K562 (cell line): ENCODE data around the gene DSE. TPM values are rescaled to one million over a fixed set of nuclear protein-coding genes. Genes with fewer than 3 reads are reported as not detected.

Experiments used
- ATAC-seq: fragments of 200-7000 bp; cut with Tn5 transposase; 3 replicates; pipeline ENCODE4 v1.9.1; 2020; ENCODE audit warnings: moderate library complexity
- BruUV-seq: library from RNA; stranded (reverse); fragments of 400-500 nt; replicated peaks from 2 replicates; lab custom pipeline; 2021; lab: Mats Ljungman, UMichigan
- CTCF ChIA-PET: fragments of 300-600 bp; formaldehyde crosslinking; extraction: SDS; loops from one replicate; lab custom pipeline; 2021; ENCODE audit warnings: low intra/inter-chr PET ratio; lab: Yijun Ruan, JAX
- POLR2A ChIA-PET: fragments of 300-600, 350-650 bp; sonication (Branson Sonifier 250); formaldehyde crosslinking; extraction: SDS; loops from one replicate; lab custom pipeline; 2021; ENCODE audit warnings: antibody characterized with exemption, inconsistent platforms; lab: Yijun Ruan, JAX
- DNase-seq, 4 experiments: peaks; one replicate each; pipeline versions ENCODE4 v3.0.0 to v3.0.0-alpha.2; 2011 to 2018; ENCODE audit warnings: low spot score in 3 of 4, mixed read lengths in 3 of 4; ENCODE audit errors: extremely low read depth in 1 of 4
- FAIRE-seq: peaks from 2 replicates; lab custom pipeline; 2011; peaks lifted over from hg19 to GRCh38; lab: Jason Lieb, UNC
- H2AFZ ChIP-seq: 2 replicates; pipeline ENCODE4 v1.6.0; 2011; ENCODE audit warnings: low read depth, low read length, control low read depth, inconsistent platforms
- H3K27ac ChIP-seq: fragments of 200-600 bp; 3 replicates; pipeline ENCODE4 v1.8.0; 2011; ENCODE audit warnings: low read depth, mild to moderate bottlenecking, control low read depth, inconsistent platforms, low read length, moderate library complexity, mixed read lengths; ENCODE audit errors: extremely low read depth
- H3K27me3 ChIP-seq, 2 experiments: fragments of 300-600 bp in 1 of 2; 2 replicates in 1 of 2; 3 replicates in 1 of 2; pipeline versions ENCODE4 v1.6.0 to v1.8.0; 2011; ENCODE audit warnings: inconsistent platforms in 2 of 2, low read length in 2 of 2, mild to moderate bottlenecking in 1 of 2, mixed read lengths in 1 of 2, moderate library complexity in 1 of 2; ENCODE audit not compliant: control insufficient read depth in 2 of 2, insufficient read depth in 2 of 2
- H3K36me3 ChIP-seq: fragments of 300-600 bp; 3 replicates; pipeline ENCODE4 v1.8.0; 2011; ENCODE audit warnings: mild to moderate bottlenecking, low read length, inconsistent platforms; ENCODE audit not compliant: control insufficient read depth, insufficient read depth
- H3K4me1 ChIP-seq, 2 experiments: fragments of 200-600 bp in 1 of 2; replicated peaks in 1 of 2; 2 replicates in 1 of 2; 3 replicates in 1 of 2; pipeline versions ENCODE4 v1.5.1 to v1.8.0; 2011; ENCODE audit warnings: inconsistent platforms in 2 of 2, low read length in 2 of 2, mild to moderate bottlenecking in 1 of 2, mixed read lengths in 1 of 2, moderate library complexity in 1 of 2; ENCODE audit not compliant: control insufficient read depth in 2 of 2, insufficient read depth in 2 of 2
- H3K4me2 ChIP-seq: 2 replicates; pipeline ENCODE4 v1.6.1; 2011; ENCODE audit warnings: low read length, control low read depth, inconsistent platforms, mixed read lengths; ENCODE audit not compliant: insufficient read depth
- H3K4me3 ChIP-seq: fragments of 200-600 bp; sonication (generic), shearing (Covaris generic); 2 replicates; pipeline ENCODE4 v1.5.1; 2016; ENCODE audit warnings: control low read depth, inconsistent platforms
- H3K79me2 ChIP-seq: fragments of 200-600 bp; 3 replicates; pipeline ENCODE4 v1.8.0; 2011; ENCODE audit warnings: low read length, inconsistent platforms; ENCODE audit not compliant: control insufficient read depth, insufficient read depth
- H3K9ac ChIP-seq, 2 experiments: 2 replicates each; pipeline versions ENCODE4 v1.6.0 to v1.6.1; 2011; ENCODE audit warnings: low read depth in 2 of 2, low read length in 2 of 2, control low read depth in 1 of 2, inconsistent platforms in 1 of 2, mild to moderate bottlenecking in 1 of 2, mixed read lengths in 1 of 2; ENCODE audit not compliant: insufficient read depth in 1 of 2
- H3K9me1 ChIP-seq: one replicate; pipeline ENCODE4 v1.6.0; 2011; ENCODE audit warnings: inconsistent platforms, mild to moderate bottlenecking, low read length, moderate library complexity; ENCODE audit not compliant: control insufficient read depth, insufficient read depth
- H3K9me3 ChIP-seq: replicated peaks from 2 replicates; pipeline ENCODE4 v1.5.1; 2011; ENCODE audit warnings: low read depth, low read length, inconsistent platforms; ENCODE audit not compliant: control insufficient read depth, insufficient read depth
- H4K20me1 ChIP-seq: replicated peaks from 2 replicates; pipeline ENCODE4 v1.6.1; 2011; ENCODE audit warnings: low read length, inconsistent platforms, mixed read lengths; ENCODE audit not compliant: control insufficient read depth, insufficient read depth
- CREB3 ChIP-seq: fragments of 450-650 bp; conservative IDR thresholded peaks from 2 replicates; pipeline ENCODE4 v1.6.1; 2016; ENCODE audit warnings: missing genetic modification characterization, low read depth, mild to moderate bottlenecking, missing compliant biosample characterization, moderate library complexity
- CREB5 ChIP-seq: fragments of 250-450 bp; sonication (Bioruptor Pico); IDR thresholded peaks from 2 replicates; pipeline ENCODE4 v1.5.0; 2020; ENCODE audit warnings: mild to moderate bottlenecking
- ETV1 ChIP-seq: fragments of 450-650 bp; conservative IDR thresholded peaks from 2 replicates; pipeline ENCODE4 v1.6.1; 2016; ENCODE audit warnings: missing genetic modification characterization, control low read depth, low read depth, missing compliant biosample characterization
- FOXA1 ChIP-seq: fragments of 450-650 bp; IDR thresholded peaks from 2 replicates; pipeline ENCODE4 v1.6.1; 2016; ENCODE audit warnings: mild to moderate bottlenecking, borderline replicate concordance
- HDGF ChIP-seq: fragments of 450-650 bp; IDR thresholded peaks from 2 replicates; pipeline ENCODE4 v1.6.1; 2016
- KAT7 ChIP-seq: sonication (generic); formaldehyde crosslinking; IDR thresholded peaks from 2 replicates; pipeline ENCODE4 v1.8.0; 2022; ENCODE audit warnings: missing genetic modification reagents, mild to moderate bottlenecking, borderline replicate concordance
- RBM14 ChIP-seq: fragments of 200-400 bp; formaldehyde crosslinking; IDR thresholded peaks from 2 replicates; pipeline ENCODE4 v1.6.1; 2018; ENCODE audit warnings: low read depth, mild to moderate bottlenecking, low read length, moderate library complexity, borderline replicate concordance; ENCODE audit not compliant: insufficient read depth
- SIN3B ChIP-seq: fragments of 450-650 bp; IDR thresholded peaks from 2 replicates; pipeline ENCODE4 v1.6.1; 2017; ENCODE audit warnings: low read depth, mild to moderate bottlenecking, moderate library complexity
- SIRT6 ChIP-seq: IDR thresholded peaks from one replicate; pipeline ENCODE4 v1.6.1; 2012; ENCODE audit warnings: low read depth, mild to moderate bottlenecking, control low read depth, inconsistent platforms, low read length, moderate library complexity
- TAF15 ChIP-seq: fragments of 200-400 bp; formaldehyde crosslinking; IDR thresholded peaks from 2 replicates; pipeline ENCODE4 v1.6.1; 2017; ENCODE audit warnings: mild to moderate bottlenecking, low read depth, low read length, moderate library complexity
- WGBS: fragments of 100-300 bp; shearing (Covaris generic); methylation state at CpG from one replicate; pipeline ENCODE4 v1.1.6; 2016; ENCODE audit warnings: low coverage, mixed read lengths; ENCODE audit not compliant: insufficient coverage; ENCODE audit errors: missing lambda C conversion rate; 5-methylcytosine and 5-hydroxymethylcytosine counted together
- in situ Hi-C: fragments of 300-500 bp; cut with MboI; formaldehyde crosslinking; loops from 4 replicates; pipeline ENCODE4 v1.15.0; 2018; ENCODE audit warnings: inconsistent platforms, mixed read lengths
- intact Hi-C: fragments of 100-400 bp; cut with micrococcal nuclease; formaldehyde crosslinking; loops from 2 replicates; pipeline ENCODE4 v1.14.2; 2022
- polyA plus RNA-seq, 8 experiments: library from polyadenylated mRNA; depleted of rRNA in 4 of 8; stranded (reverse) in 5 of 8; unstranded in 3 of 8; fragments of >200 nt; fragmentation: Nextera tagmentation in 2 of 8; fragmentation: Illumina TruSeq in 1 of 8; extraction: Ambion mirVana in 2 of 8; extraction: Trizol in 1 of 8; gene quantifications; 2 replicates each; pipeline versions ENCODE4 v1.2.1 to v1.2.3, GENCODE V29; 2011 to 2014; ENCODE audit warnings: inconsistent platforms in 1 of 8, missing spikeins in 1 of 8
- total RNA-seq, 7 experiments: library from RNA; depleted of rRNA in 6 of 7; stranded (reverse); fragments of >200 nt in 6 of 7; fragmentation: Illumina TruSeq in 2 of 7; extraction: Trizol in 2 of 7; gene quantifications; 2 replicates each; pipeline versions ENCODE4 v1.2.1 to v1.2.3, GENCODE V29; 2011 to 2021; ENCODE audit warnings: low replicate concordance in 1 of 7
- TF ChIP-seq, protein P1 (sequence below), 2 experiments: fragments of 450-650 bp in 1 of 2; sonication (generic) in 1 of 2; formaldehyde crosslinking in 1 of 2; IDR thresholded peaks in 1 of 2; conservative IDR thresholded peaks in 1 of 2; 2 replicates each; pipeline versions ENCODE4 v1.6.1 to v1.8.1; 2016 to 2023; ENCODE audit warnings: mild to moderate bottlenecking in 2 of 2, moderate library complexity in 2 of 2, inconsistent platforms in 1 of 2, missing genetic modification reagents in 1 of 2
- TF ChIP-seq, protein P2 (sequence below): fragments of 250-450 bp; sonication (Bioruptor Pico); IDR thresholded peaks from 2 replicates; pipeline ENCODE4 v1.9.0; 2021; ENCODE audit warnings: mild to moderate bottlenecking

The DSE gene
- total and polyA plus RNA-seq, 9 of the 15 experiments (the other 6 are each of a cell fraction or from before 2014, with no cell fraction given): 0.49 to 1.7 (median 0.79) TPM

- no peak for TF ChIP-seq CREB5 (CRISPR knock-in tag)
- TF ChIP-seq, protein P1, sequence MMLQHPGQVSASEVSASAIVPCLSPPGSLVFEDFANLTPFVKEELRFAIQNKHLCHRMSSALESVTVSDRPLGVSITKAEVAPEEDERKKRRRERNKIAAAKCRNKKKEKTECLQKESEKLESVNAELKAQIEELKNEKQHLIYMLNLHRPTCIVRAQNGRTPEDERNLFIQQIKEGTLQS (IDR thresholded peaks at IDR 0.05): no peak
- TF ChIP-seq, protein P1 (CRISPR knock-in tag; conservative IDR thresholded peaks at IDR 0.05): no peak
- TF ChIP-seq ETV1 (tag): no peak
- TF ChIP-seq SIN3B: no peak
- TF ChIP-seq RBM14: no peak
- no peak for TF ChIP-seq SIRT6
- TF ChIP-seq TAF15: no peak
These were observed 16.6 kb downstream of the DSE start (continued) for GRCh38 chr6:116387374-116387773.

GRCh38 chr6:116388924-116389323 lies 18.2 kb downstream of the DSE start:
- no peaks in the 10 kb centered on the region for H3K9me1 ChIP-seq
- in situ Hi-C loops: no loop called here
- TF ChIP-seq, protein P2, sequence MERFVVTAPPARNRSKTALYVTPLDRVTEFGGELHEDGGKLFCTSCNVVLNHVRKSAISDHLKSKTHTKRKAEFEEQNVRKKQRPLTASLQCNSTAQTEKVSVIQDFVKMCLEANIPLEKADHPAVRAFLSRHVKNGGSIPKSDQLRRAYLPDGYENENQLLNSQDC: no peak
- no peak for TF ChIP-seq HDGF
- TF ChIP-seq CREB3 (tag): no peak
- TF ChIP-seq KAT7 (CRISPR knock-in tag): no peak
- no peak for TF ChIP-seq FOXA1
- FAIRE-seq: no peak
- no peaks in the 10 kb centered on the region for H3K79me2 ChIP-seq
- DNase-seq: no peak
- ChIA-PET POLR2A (no interaction called here), CTCF (no interaction called here)
- no peak overlapping the region for H3K27ac ChIP-seq
- H2AFZ ChIP-seq: no peak overlapping the region
- H3K4me2 ChIP-seq: no peak overlapping the region
- H3K9me3 ChIP-seq: no peaks in the 10 kb centered on the region
- no TSS peak for BruUV-seq
- 0% methylated on average over 3 of the region's 3 CpGs for WGBS
- no peaks in the 10 kb centered on the region for H4K20me1 ChIP-seq
- H3K27me3 ChIP-seq: peaks cover 4 to 7% of the 10 kb centered on the region in 2 experiments; a peak in 4 of 5 replicates
- no peak for ATAC-seq
- H3K4me3 ChIP-seq: no peak overlapping the region
- H3K36me3 ChIP-seq: no peaks in the 10 kb centered on the region
- H3K4me1 ChIP-seq: no peaks in the 10 kb centered on the region; a peak in 1 of 5 replicates
- intact Hi-C loops: no loop called here
- no peak overlapping the region for H3K9ac ChIP-seq
